Transverse colon (tissue), 4 donors: ENCODE results near the gene APOD. TPM values are rescaled to one million over a fixed set of nuclear protein-coding genes. Genes with fewer than 3 reads are reported as not detected.

Experiments used
- DNase-seq: peaks from one replicate; pipeline ENCODE4 v3.0.0-alpha.2; 2019
- H3K27ac ChIP-seq, 4 donors: fragments of 200-600 bp; sonication (generic); 2 replicates each; pipeline ENCODE4 v1.5.1; 2016 to 2018; ENCODE audit warnings: inconsistent platforms in 4 of 4
- H3K27me3 ChIP-seq: fragments of 200-600 bp; sonication (generic); 2 replicates; pipeline ENCODE4 v1.5.1; 2017; ENCODE audit warnings: inconsistent platforms
- H3K36me3 ChIP-seq, 4 donors: fragments of 200-600 bp; sonication (generic); 2 replicates each; pipeline ENCODE4 v1.5.1; 2017 to 2019; ENCODE audit warnings: inconsistent platforms in 4 of 4
- H3K4me1 ChIP-seq, 4 donors: fragments of 200-600 bp; sonication (generic); 2 replicates each; pipeline ENCODE4 v1.5.1; 2017 to 2020; ENCODE audit warnings: inconsistent platforms in 4 of 4
- H3K4me3 ChIP-seq, 4 donors: fragments of 200-600 bp; sonication (generic); 1 replicate in 1 of 4; 2 replicates in 3 of 4; pipeline versions ENCODE4 v1.5.1 to v1.6.1; 2017 to 2019; ENCODE audit warnings: inconsistent platforms in 4 of 4
- H3K9me3 ChIP-seq, 2 donors: fragments of 200-600 bp; sonication (generic); 2 replicates each; pipeline ENCODE4 v1.5.1; 2017 to 2019; ENCODE audit warnings: inconsistent platforms in 2 of 2
- EP300 ChIP-seq: sonication (generic); formaldehyde crosslinking; IDR thresholded peaks from one replicate; pipeline ENCODE4 v1.6.1; 2017; ENCODE audit warnings: antibody characterized with exemption, low read depth
- POLR2A ChIP-seq: fragments of 450-650 bp; IDR thresholded peaks from one replicate; pipeline ENCODE4 v1.6.1; 2016; ENCODE audit warnings: antibody characterized with exemption, mild to moderate bottlenecking, moderate library complexity
- POLR2AphosphoS5 ChIP-seq, 3 donors: sonication (generic); formaldehyde crosslinking; IDR thresholded peaks; one replicate each; pipeline ENCODE4 v1.6.1; 2016; ENCODE audit warnings: antibody characterized with exemption in 3 of 3
- WGBS, 2 donors: methylation state at CpG; one replicate each; pipeline ENCODE4 v1.1.5; 2018; ENCODE audit warnings: low coverage in 1 of 2; 5-methylcytosine and 5-hydroxymethylcytosine counted together
- in situ Hi-C, 4 donors: fragments of 200-750 bp; cut with MboI; loops; one replicate each; pipeline versions ENCODE4 v1.15.0 to v1.15.1; 2017; ENCODE audit warnings: low sequenced_read_pairs in 3 of 4, low pct_ligation_motif_present in 1 of 4, low pct_unique_long_range_greater_than_20kb in 1 of 4
- intact Hi-C: fragments of 100-400 bp; cut with DNase I; formaldehyde crosslinking; loops from one replicate; pipeline ENCODE4 v1.15.1; 2023; ENCODE audit warnings: low total_unique reads
- total RNA-seq, 4 donors: library from RNA; depleted of rRNA; stranded (reverse); fragments of >200 nt; gene quantifications; one replicate each; pipeline ENCODE4 v1.1.0, GENCODE V29; 2016
- TF ChIP-seq, protein P1 (sequence below), 5 experiments: fragments of 200-600 bp in 3 of 5; fragments of 450-650 bp in 2 of 5; sonication (generic) in 3 of 5; IDR thresholded peaks; 1 replicate in 2 of 5; 2 replicates in 3 of 5; pipeline ENCODE4 v1.5.1; 2016 to 2017; ENCODE audit warnings: antibody characterized with exemption in 5 of 5, inconsistent platforms in 3 of 5, mild to moderate bottlenecking in 2 of 5, moderate library complexity in 1 of 5

APOD gene
- total RNA-seq, 4 donors from 2014 or later: 3.4 to 118 (median 46.1) TPM

GRCh38 chr3:195580744-195581443, 2.8 kb downstream of the APOD start:
- WGBS, 2 donors: 77 to 78% methylated on average over 1 to 6 of the region's 6 CpGs
- TF ChIP-seq EP300: no peak
- no peak for DNase-seq
- Histone ChIP-seq H3K27me3 (no peaks in the 10 kb centered on the region), H3K4me1 (peaks cover 0 to 4% (median 0%) of the 10 kb centered on the region in 4 donors), H3K4me3 (no peak overlapping the region), H3K36me3 (no peaks in the 10 kb centered on the region), H3K9me3 (no peaks in the 10 kb centered on the region), H3K27ac (no peak overlapping the region)
- intact Hi-C loops (no loop called here), in situ Hi-C loops (no loop called here)

DNA sequence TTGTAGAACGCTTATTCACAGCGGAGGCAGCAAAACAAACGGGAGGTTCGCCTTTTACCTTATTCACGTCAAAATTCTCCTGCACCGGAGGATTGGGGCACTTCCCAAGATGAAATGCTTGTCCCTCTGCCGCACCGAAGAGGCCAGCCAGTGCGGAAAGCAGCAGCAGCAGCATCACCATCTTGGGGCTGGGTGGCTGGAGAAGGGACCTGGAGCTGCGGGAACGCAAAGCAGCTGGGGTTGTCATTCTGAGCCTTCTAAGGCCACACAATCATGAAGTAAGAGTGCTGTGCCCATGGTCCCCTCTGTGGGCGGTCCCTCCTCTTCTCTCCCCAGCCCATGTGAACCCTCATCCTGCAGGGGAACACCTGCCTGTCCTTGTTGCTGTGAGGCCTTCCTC, 4.5 kb downstream of the APOD start:
- intact Hi-C loops (no loop called here), in situ Hi-C loops (no loop called here)
- Histone ChIP-seq H3K9me3 (no peaks in the 10 kb centered on the region), H3K27me3 (no peaks in the 10 kb centered on the region), H3K27ac (no peak overlapping the region), H3K4me3 (no peak overlapping the region), H3K36me3 (no peaks in the 10 kb centered on the region), H3K4me1 (peaks cover 0 to 4% (median 0%) of the 10 kb centered on the region in 4 donors)
- no peak for TF ChIP-seq POLR2A
- no peak for TF ChIP-seq POLR2AphosphoS5 (IDR thresholded peaks at IDR 0.05)
- 89 to 91% methylated on average over 5 to 9 of the region's 12 CpGs for WGBS, 2 donors
- DNase-seq: no peak

DNA sequence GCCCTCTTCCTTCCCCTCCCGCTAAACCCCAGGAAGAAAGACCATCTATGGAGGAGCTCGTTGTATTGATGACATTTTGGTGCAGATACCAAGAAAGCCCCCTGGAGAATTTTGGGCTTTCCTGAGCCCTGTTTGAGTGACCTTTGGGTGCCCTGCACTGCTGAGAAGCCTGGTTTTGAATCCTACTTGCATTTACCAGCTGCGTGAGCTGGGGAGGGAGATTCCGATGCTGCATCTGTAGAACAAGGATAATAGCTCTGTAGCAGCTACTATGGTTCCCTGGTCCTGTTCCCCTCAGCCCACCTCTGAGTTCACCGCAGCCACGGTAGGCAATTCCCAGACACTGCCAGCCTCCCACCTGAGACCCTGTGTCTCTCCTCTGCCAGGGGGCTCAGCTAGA, 5.2 kb downstream of the APOD start:
- WGBS, 2 donors: 87 to 100% methylated on average over 1 to 6 of the region's 6 CpGs
- Histone ChIP-seq H3K4me1 (peaks cover 0 to under 1% (median 0%) of the 10 kb centered on the region in 4 donors), H3K27ac (no peak overlapping the region), H3K9me3 (no peaks in the 10 kb centered on the region), H3K36me3 (no peaks in the 10 kb centered on the region), H3K27me3 (no peaks in the 10 kb centered on the region), H3K4me3 (no peak overlapping the region)
- intact Hi-C loops: no loop called here
- TF ChIP-seq, protein P1, sequence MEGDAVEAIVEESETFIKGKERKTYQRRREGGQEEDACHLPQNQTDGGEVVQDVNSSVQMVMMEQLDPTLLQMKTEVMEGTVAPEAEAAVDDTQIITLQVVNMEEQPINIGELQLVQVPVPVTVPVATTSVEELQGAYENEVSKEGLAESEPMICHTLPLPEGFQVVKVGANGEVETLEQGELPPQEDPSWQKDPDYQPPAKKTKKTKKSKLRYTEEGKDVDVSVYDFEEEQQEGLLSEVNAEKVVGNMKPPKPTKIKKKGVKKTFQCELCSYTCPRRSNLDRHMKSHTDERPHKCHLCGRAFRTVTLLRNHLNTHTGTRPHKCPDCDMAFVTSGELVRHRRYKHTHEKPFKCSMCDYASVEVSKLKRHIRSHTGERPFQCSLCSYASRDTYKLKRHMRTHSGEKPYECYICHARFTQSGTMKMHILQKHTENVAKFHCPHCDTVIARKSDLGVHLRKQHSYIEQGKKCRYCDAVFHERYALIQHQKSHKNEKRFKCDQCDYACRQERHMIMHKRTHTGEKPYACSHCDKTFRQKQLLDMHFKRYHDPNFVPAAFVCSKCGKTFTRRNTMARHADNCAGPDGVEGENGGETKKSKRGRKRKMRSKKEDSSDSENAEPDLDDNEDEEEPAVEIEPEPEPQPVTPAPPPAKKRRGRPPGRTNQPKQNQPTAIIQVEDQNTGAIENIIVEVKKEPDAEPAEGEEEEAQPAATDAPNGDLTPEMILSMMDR (IDR thresholded peaks at IDR 0.05): no peak
- TF ChIP-seq POLR2A (no peak), POLR2AphosphoS5 (IDR thresholded peaks at IDR 0.05) (no peak), EP300 (no peak)
- no peak for DNase-seq
- in situ Hi-C loops: no loop called here

DNA sequence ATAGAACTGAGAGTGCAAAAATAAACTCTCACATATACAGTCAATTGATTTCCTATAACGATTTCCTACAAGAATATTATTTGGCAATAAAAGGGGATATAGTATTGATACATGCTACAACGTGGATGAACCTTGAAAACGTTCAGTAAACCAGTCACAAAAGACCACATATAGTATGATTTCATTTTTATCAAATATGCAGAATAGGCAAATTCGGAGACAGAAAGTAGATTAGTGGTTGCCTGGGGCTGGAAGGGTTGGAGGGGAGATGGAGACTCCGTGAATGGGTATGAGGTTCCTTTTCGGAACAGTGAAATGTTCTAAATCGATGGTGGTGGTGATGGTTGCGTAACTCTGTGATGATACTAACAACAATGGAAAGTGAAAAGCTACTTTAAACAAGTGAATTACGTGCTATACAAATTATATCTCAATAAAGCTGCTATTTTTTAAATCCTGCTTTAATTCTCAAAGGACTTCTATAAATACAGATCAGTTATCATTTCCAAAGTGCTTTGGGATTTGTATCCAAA, 6.0 kb downstream of the APOD start:
- Histone ChIP-seq H3K27me3 (no peaks in the 10 kb centered on the region), H3K9me3 (no peaks in the 10 kb centered on the region), H3K4me1 (no peaks in the 10 kb centered on the region), H3K4me3 (no peak overlapping the region), H3K36me3 (no peaks in the 10 kb centered on the region), H3K27ac (no peak overlapping the region)
- DNase-seq: no peak
- intact Hi-C loops (no loop called here), in situ Hi-C loops (no loop called here)
- WGBS, 2 donors: 64 to 83% methylated on average over 9 of the region's 9 CpGs
- TF ChIP-seq POLR2AphosphoS5 (IDR thresholded peaks at IDR 0.05) (no peak), POLR2A (no peak), EP300 (no peak)
- TF ChIP-seq, protein P1 (IDR thresholded peaks at IDR 0.05): no peak

DNA sequence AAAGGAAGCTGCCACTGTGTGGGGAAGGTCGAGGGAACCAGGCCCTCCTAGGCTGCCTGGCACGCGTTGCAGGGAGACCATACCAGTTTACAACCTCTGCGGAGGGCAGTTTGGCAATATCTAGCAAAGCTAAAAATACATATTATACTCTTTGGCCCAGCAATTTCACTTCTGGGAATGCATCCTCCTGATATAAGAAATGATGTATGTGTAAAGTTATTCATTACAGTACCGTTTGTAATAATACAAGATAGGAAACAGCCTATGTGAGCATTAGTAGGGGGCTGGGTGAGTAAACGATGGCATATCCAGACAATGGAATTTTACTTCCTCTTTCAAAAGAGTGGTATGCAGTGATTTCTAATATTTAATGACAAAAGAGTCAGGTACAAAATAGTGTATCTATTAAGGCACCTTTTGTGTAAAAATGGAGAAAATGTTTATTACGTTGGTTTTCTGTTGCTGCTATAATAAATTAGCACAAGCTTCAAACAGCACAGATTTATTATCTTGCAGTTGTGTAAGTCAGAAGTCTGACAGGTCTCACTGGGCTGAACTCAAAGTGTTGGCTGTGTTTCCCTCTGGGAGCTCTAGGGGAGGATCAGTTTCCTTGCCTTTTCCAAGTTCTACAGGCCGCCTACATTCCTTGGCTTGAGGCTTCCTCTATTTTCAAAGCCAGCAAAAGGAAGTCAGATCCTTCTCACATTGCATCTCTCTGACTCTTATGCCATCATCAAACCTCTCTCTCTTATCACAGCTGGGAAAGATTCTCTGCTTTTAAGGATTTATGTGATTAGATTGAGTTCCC, 9.0 kb downstream of the APOD start:
- intact Hi-C loops (no loop called here), in situ Hi-C loops (no loop called here)
- H3K36me3 ChIP-seq: no peaks in the 10 kb centered on the region
- no peak overlapping the region for H3K27ac ChIP-seq
- H3K4me1 ChIP-seq: no peaks in the 10 kb centered on the region
- DNase-seq: no peak
- WGBS, 2 donors: 68 to 78% methylated on average over 3 to 8 of the region's 8 CpGs
- TF ChIP-seq POLR2A (no peak), POLR2AphosphoS5 (IDR thresholded peaks at IDR 0.05) (no peak), EP300 (no peak)
- TF ChIP-seq, protein P1 (IDR thresholded peaks at IDR 0.05): no peak
- H3K27me3 ChIP-seq: no peaks in the 10 kb centered on the region
- H3K9me3 ChIP-seq: no peaks in the 10 kb centered on the region
- no peak overlapping the region for H3K4me3 ChIP-seq
